Daoy (cell line): Measurements from ENCODE around the gene TCEAL9. TPM values are rescaled to one million over a fixed set of nuclear protein-coding genes. Genes with fewer than 3 reads are reported as not detected.

Source experiments
- total RNA-seq: library from RNA; depleted of rRNA; stranded (reverse); fragments of >200 nt; shearing (Covaris generic); gene quantifications from 2 replicates; pipeline ENCODE4 v1.2.3, GENCODE V29; 2014; rRNA removed

Gene TCEAL9
- total RNA-seq, 1 experiment from 2014 or later = 93.6 TPM

Other genes starting within 250 kb of the TCEAL9 start
- gene BEX4, start 141.4 kb upstream of the TCEAL9 start, total RNA-seq = 2.9 and 4.8 TPM in 2 replicates
- 84.9 and 91.5 TPM in 2 replicates for gene TCEAL8, start 101.4 kb upstream of the TCEAL9 start, total RNA-seq
- gene TCEAL5, start 79.8 kb upstream of the TCEAL9 start, total RNA-seq = not detected in 2 replicates
- gene BEX2, start 45.5 kb upstream of the TCEAL9 start, total RNA-seq = 9.7 and 14.0 TPM in 2 replicates
- gene TCEAL7, start 26.3 kb upstream of the TCEAL9 start, total RNA-seq = 0.91 and 6.5 TPM in 2 replicates
- gene BEX3, start 20.0 kb downstream of the TCEAL9 start, total RNA-seq = 115 and 171 TPM in 2 replicates
- gene RAB40A, start 163.0 kb downstream of the TCEAL9 start, total RNA-seq = 0.11 TPM in 1 of 2 replicates, not detected in the other
- 33.3 and 35.2 TPM in 2 replicates for gene TCEAL4, start 229.0 kb downstream of the TCEAL9 start, total RNA-seq